Activated T-cell treated with anti-CD3 and anti-CD28 coated beads, Interleukin-2, amount 50 U/mL, for 1 hour (primary cell): ENCODE data around the gene HIPK3.
"Not testable (repeated sequence)": the region's sequence is repeated elsewhere in the genome, so short reads cannot be mapped to it uniquely, and the experiment has no call there.

Source experiments
- DNase-seq: peaks from one replicate; pipeline ENCODE4 v3.0.0-alpha.2; 2020

The HIPK3 gene

GRCh38 chr11:33259869-33260268, 2.7 kb downstream of the HIPK3 start:
- no peak for DNase-seq

- DNase-seq: not testable (repeated sequence)
Observed at GRCh38 chr11:33261350-33261749, 4.2 kb downstream of the HIPK3 start.

- no peak for DNase-seq
Observed at GRCh38 chr11:33262011-33262645, 4.9 kb downstream of the HIPK3 start.

GRCh38 chr11:33263549-33263948, 6.4 kb downstream of the HIPK3 start:
- no peak for DNase-seq

GRCh38 chr11:33264926-33265325, 7.7 kb downstream of the HIPK3 start:
- DNase-seq: no peak

GRCh38 chr11:33266393-33267215, 9.4 kb downstream of the HIPK3 start:
- DNase-seq: no peak

GRCh38 chr11:33268945-33269540, 11.9 kb downstream of the HIPK3 start:
- DNase-seq: no peak

GRCh38 chr11:33269822-33270221, 12.6 kb downstream of the HIPK3 start:
- no peak for DNase-seq

GRCh38 chr11:33271059-33271458, 13.9 kb downstream of the HIPK3 start:
- DNase-seq: no peak

GRCh38 chr11:33272338-33273107, 15.3 kb downstream of the HIPK3 start:
- no peak for DNase-seq

GRCh38 chr11:33273656-33274055, 16.5 kb downstream of the HIPK3 start:
- no peak for DNase-seq

- no peak for DNase-seq
Observed at GRCh38 chr11:33280411-33280810, 23.2 kb downstream of the HIPK3 start.

GRCh38 chr11:33281758-33282157, 24.6 kb downstream of the HIPK3 start:
- DNase-seq: no peak

- no peak for DNase-seq
Observed at GRCh38 chr11:33284818-33285217, 27.6 kb downstream of the HIPK3 start.

- no peak for DNase-seq
Observed at GRCh38 chr11:33290319-33290718, 33.1 kb downstream of the HIPK3 start.

- no peak for DNase-seq
Observed at GRCh38 chr11:33291004-33291777, 34.0 kb downstream of the HIPK3 start.

GRCh38 chr11:33292311-33292710, 35.1 kb downstream of the HIPK3 start:
- DNase-seq: no peak

- DNase-seq: no peak
Observed at GRCh38 chr11:33294224-33294623, 37.0 kb downstream of the HIPK3 start.

- DNase-seq: no peak
Observed at GRCh38 chr11:33294797-33295196, 37.6 kb downstream of the HIPK3 start.

- DNase-seq: no peak
Observed at GRCh38 chr11:33296695-33297094, 39.5 kb downstream of the HIPK3 start.

- no peak for DNase-seq
Observed at GRCh38 chr11:33303541-33303940, 46.4 kb downstream of the HIPK3 start.

GRCh38 chr11:33306821-33307220, 49.6 kb downstream of the HIPK3 start:
- not testable (repeated sequence) for DNase-seq
